ENCODE data around the gene EIF2A. TPM values are rescaled to one million over a fixed set of nuclear protein-coding genes. Genes with fewer than 3 reads are reported as not detected.

EIF2A gene
- total RNA-seq, 1 experiment from 2014 or later: 74.1 TPM

- peaks cover 4 to 13% of the 10 kb centered on the region in 2 experiments for H3K9me3 Mint-ChIP-seq
- WGBS (ENCODE audit: extremely low coverage, insufficient read length, low lambda C conversion rate): no CpG with 5 or more reads among the region's 1 CpG
Measured at GRCh38 chr3:150612494-150612893, 65.9 kb downstream of the EIF2A start.

More at GRCh38 chr3:150612494-150612893, 65.9 kb downstream of the EIF2A start:
- Histone ChIP-seq H3K4me1 (ENCODE audit: insufficient read depth, low read length) (peaks cover 2% of the 10 kb centered on the region; the same call in 1 of the 2 replicates), H3K27me3 (ENCODE audit: insufficient read depth, low read length) (no peaks in the 10 kb centered on the region), H3K9me3 (ENCODE audit: control insufficient read depth, low read depth, low read length) (no peaks in the 10 kb centered on the region), H4K91ac (ENCODE audit: insufficient read length, low read depth, low read length) (no peak overlapping the region), H2BK12ac (ENCODE audit: insufficient read length, low read depth, low read length) (no peak overlapping the region), H2BK120ac (ENCODE audit: low read depth, low read length, poor library complexity, severe bottlenecking) (no peak overlapping the region), H3K79me2 (ENCODE audit: insufficient read depth, low read length) (peaks cover 23% of the 10 kb centered on the region), H3K4me2 (ENCODE audit: insufficient read depth, insufficient read length, low read length) (no peak overlapping the region), H3K9ac (ENCODE audit: extremely low read depth, insufficient read length, low read length) (no peak overlapping the region), H2BK5ac (ENCODE audit: insufficient read length, low read length) (no peak overlapping the region), H2AK5ac (ENCODE audit: insufficient read length, low read length) (no peak overlapping the region), H4K20me1 (ENCODE audit: control insufficient read depth, insufficient read depth, insufficient read length) (no peaks in the 10 kb centered on the region), H2AFZ (ENCODE audit: low read length) (no peak overlapping the region), H3K79me1 (ENCODE audit: insufficient read depth, low read depth, low read length, poor library complexity, severe bottlenecking) (no peaks in the 10 kb centered on the region), H3K18ac (ENCODE audit: insufficient read length, low read depth, low read length) (no peak overlapping the region), H2BK15ac (ENCODE audit: low read depth, low read length) (no peak overlapping the region), H4K5ac (ENCODE audit: insufficient read length, low read depth, low read length) (no peak overlapping the region), H2BK20ac (ENCODE audit: low read depth, low read length, poor library complexity, severe bottlenecking) (no peak overlapping the region), H3T11ph (ENCODE audit: low read length) (no peak overlapping the region), H3K14ac (ENCODE audit: insufficient read depth, low read length) (no peak overlapping the region), H4K8ac (replicated peaks; ENCODE audit: insufficient read length, low read depth, low read length) (no peak overlapping the region), H3K27ac (ENCODE audit: insufficient read length, low read depth, low read length) (no peak overlapping the region), H3K23me2 (ENCODE audit: insufficient read length, low read depth, low read length, poor library complexity, severe bottlenecking) (no peaks in the 10 kb centered on the region), H3K23ac (ENCODE audit: insufficient read length, low read depth, low read length) (no peak overlapping the region), H3K56ac (ENCODE audit: insufficient read length, low read depth, low read length) (no peak overlapping the region), H3K4ac (ENCODE audit: low read depth, low read length) (no peak overlapping the region)
- TF ChIP-seq, protein P1, sequence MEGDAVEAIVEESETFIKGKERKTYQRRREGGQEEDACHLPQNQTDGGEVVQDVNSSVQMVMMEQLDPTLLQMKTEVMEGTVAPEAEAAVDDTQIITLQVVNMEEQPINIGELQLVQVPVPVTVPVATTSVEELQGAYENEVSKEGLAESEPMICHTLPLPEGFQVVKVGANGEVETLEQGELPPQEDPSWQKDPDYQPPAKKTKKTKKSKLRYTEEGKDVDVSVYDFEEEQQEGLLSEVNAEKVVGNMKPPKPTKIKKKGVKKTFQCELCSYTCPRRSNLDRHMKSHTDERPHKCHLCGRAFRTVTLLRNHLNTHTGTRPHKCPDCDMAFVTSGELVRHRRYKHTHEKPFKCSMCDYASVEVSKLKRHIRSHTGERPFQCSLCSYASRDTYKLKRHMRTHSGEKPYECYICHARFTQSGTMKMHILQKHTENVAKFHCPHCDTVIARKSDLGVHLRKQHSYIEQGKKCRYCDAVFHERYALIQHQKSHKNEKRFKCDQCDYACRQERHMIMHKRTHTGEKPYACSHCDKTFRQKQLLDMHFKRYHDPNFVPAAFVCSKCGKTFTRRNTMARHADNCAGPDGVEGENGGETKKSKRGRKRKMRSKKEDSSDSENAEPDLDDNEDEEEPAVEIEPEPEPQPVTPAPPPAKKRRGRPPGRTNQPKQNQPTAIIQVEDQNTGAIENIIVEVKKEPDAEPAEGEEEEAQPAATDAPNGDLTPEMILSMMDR (conservative IDR thresholded peaks at IDR 0.05): no peak
- no peak overlapping the region for H3K27ac Mint-ChIP-seq
- no peaks in the 10 kb centered on the region for H3K27me3 Mint-ChIP-seq (ENCODE audit: low read depth)
- DNase-seq: no peak
- peaks cover 9 to 21% of the 10 kb centered on the region in 2 experiments for H3K4me1 Mint-ChIP-seq
- H3K36me3 Mint-ChIP-seq (ENCODE audit: insufficient read depth in 1 of 3, low read depth in 3 of 3): peaks cover 31 to 50% (median 35%) of the 10 kb centered on the region in 3 experiments
- H3K4me3 Mint-ChIP-seq: no peak overlapping the region

Measured in H9 (cell line).